ENCODE results near the gene AAGAB. TPM values are rescaled to one million over a fixed set of nuclear protein-coding genes. Genes with fewer than 3 reads are reported as not detected.
A peak's percentile ranks its signal among the peaks of the same experiment; 100 is the strongest.
"Not testable (repeated sequence)": the region's sequence is repeated elsewhere in the genome, so short reads cannot be mapped to it uniquely, and the experiment has no call there.

Gene AAGAB
- total RNA-seq, 1 experiment from 2014 or later = 46.3 TPM

- peaks cover 25% of the 10 kb centered on the region for H3K79me2 ChIP-seq (ENCODE audit: low read length)
- H4K20me1 ChIP-seq (ENCODE audit: insufficient read depth, low read depth, low read length) = peaks cover 22% of the 10 kb centered on the region
- DNase-seq = no peak
- no peaks in the 10 kb centered on the region; the same call in 1 of the 2 replicates for H3K4me1 ChIP-seq (ENCODE audit: low read length)
- H3K27ac ChIP-seq (ENCODE audit: low read length) = no peak overlapping the region
- no peak overlapping the region for H3K4me2 ChIP-seq (ENCODE audit: low read depth, low read length, poor library complexity, severe bottlenecking)
- H3K36me3 ChIP-seq (ENCODE audit: insufficient read depth, low read length) = 0 out of 2 replicates have a peak, but pooled peaks cover 3% of the 10 kb centered on the region
- no peaks in the 10 kb centered on the region for H3K27me3 ChIP-seq (ENCODE audit: low read length)
- H3K4me3 ChIP-seq (ENCODE audit: low read length) = no peak overlapping the region
- no peak overlapping the region for H3K9ac ChIP-seq (ENCODE audit: low read length)
- no peaks in the 10 kb centered on the region for H3K9me2 ChIP-seq (replicated peaks; ENCODE audit: insufficient read depth, low read length)
- H3K9me3 ChIP-seq (ENCODE audit: low read length) = peaks cover 4% of the 10 kb centered on the region; the same call in 1 of the 2 replicates
- H2AFZ ChIP-seq (ENCODE audit: low read length) = no peak overlapping the region
These were observed 6.4 kb downstream of the AAGAB start for GRCh38 chr15:67248011-67248505.

GRCh38 chr15:67246606-67247005 is 7.9 kb downstream of the AAGAB start:
- H3K9me2 ChIP-seq (replicated peaks; ENCODE audit: insufficient read depth, low read length); H3K36me3 ChIP-seq (ENCODE audit: insufficient read depth, low read length); H3K27ac ChIP-seq (ENCODE audit: low read length); H3K27me3 ChIP-seq (ENCODE audit: low read length); H3K4me2 ChIP-seq (ENCODE audit: low read depth, low read length, poor library complexity, severe bottlenecking); H2AFZ ChIP-seq (ENCODE audit: low read length); H3K9me3 ChIP-seq (ENCODE audit: low read length); H3K4me3 ChIP-seq (ENCODE audit: low read length); DNase-seq; H3K9ac ChIP-seq (ENCODE audit: low read length): not testable (repeated sequence)
- H4K20me1 ChIP-seq (ENCODE audit: insufficient read depth, low read depth, low read length) = peaks cover 28% of the 10 kb centered on the region
- peaks cover 12% of the 10 kb centered on the region; the same call in 1 of the 2 replicates for H3K79me2 ChIP-seq (ENCODE audit: low read length)
- peaks cover 12% of the 10 kb centered on the region for H3K4me1 ChIP-seq (ENCODE audit: low read length)

GRCh38 chr15:67244971-67245478 is 9.4 kb downstream of the AAGAB start:
- Histone ChIP-seq H3K9ac (ENCODE audit: low read length) (no peak overlapping the region), H3K9me3 (ENCODE audit: low read length) (peaks cover 4% of the 10 kb centered on the region; the same call in 1 of the 2 replicates), H3K27me3 (ENCODE audit: low read length) (no peaks in the 10 kb centered on the region), H3K4me2 (ENCODE audit: low read depth, low read length, poor library complexity, severe bottlenecking) (no peak overlapping the region), H3K79me2 (ENCODE audit: low read length) (peaks cover 8% of the 10 kb centered on the region; the same call in 1 of the 2 replicates), H4K20me1 (ENCODE audit: insufficient read depth, low read depth, low read length) (peaks cover 43% of the 10 kb centered on the region), H3K36me3 (ENCODE audit: insufficient read depth, low read length) (0 out of 2 replicates have a peak, but pooled peaks cover 3% of the 10 kb centered on the region), H3K4me3 (ENCODE audit: low read length) (no peak overlapping the region), H3K27ac (ENCODE audit: low read length) (no peak overlapping the region), H2AFZ (ENCODE audit: low read length) (no peak overlapping the region), H3K9me2 (replicated peaks; ENCODE audit: insufficient read depth, low read length) (no peaks in the 10 kb centered on the region), H3K4me1 (ENCODE audit: low read length) (peaks cover 28% of the 10 kb centered on the region)
- DNase-seq = no peak

GRCh38 chr15:67242708-67243111 is 11.8 kb downstream of the AAGAB start:
- H3K79me2 ChIP-seq (ENCODE audit: low read length) = peaks cover 11% of the 10 kb centered on the region; the same call in 1 of the 2 replicates
- no peaks in the 10 kb centered on the region for H3K27me3 ChIP-seq (ENCODE audit: low read length)
- no peak overlapping the region for H2AFZ ChIP-seq (ENCODE audit: low read length)
- DNase-seq = no peak
- no peak overlapping the region for H3K4me3 ChIP-seq (ENCODE audit: low read length)
- H3K4me2 ChIP-seq (ENCODE audit: low read depth, low read length, poor library complexity, severe bottlenecking) = no peak overlapping the region
- no peaks in the 10 kb centered on the region for H3K36me3 ChIP-seq (ENCODE audit: insufficient read depth, low read length)
- peaks cover 4% of the 10 kb centered on the region; the same call in 1 of the 2 replicates for H3K9me3 ChIP-seq (ENCODE audit: low read length)
- no peak overlapping the region for H3K9ac ChIP-seq (ENCODE audit: low read length)
- H3K27ac ChIP-seq (ENCODE audit: low read length) = no peak overlapping the region
- H4K20me1 ChIP-seq (ENCODE audit: insufficient read depth, low read depth, low read length) = peaks cover 55% of the 10 kb centered on the region
- no peaks in the 10 kb centered on the region for H3K9me2 ChIP-seq (replicated peaks; ENCODE audit: insufficient read depth, low read length)
- H3K4me1 ChIP-seq (ENCODE audit: low read length) = peaks cover 36% of the 10 kb centered on the region

- Histone ChIP-seq H3K4me1 (ENCODE audit: low read length) (peaks cover 36% of the 10 kb centered on the region), H3K27ac (ENCODE audit: low read length) (no peak overlapping the region), H3K4me2 (ENCODE audit: low read depth, low read length, poor library complexity, severe bottlenecking) (peak overlapping the region; percentile 66)
These were observed 13.2 kb downstream of the AAGAB start for GRCh38 chr15:67241132-67241855.

GRCh38 chr15:67240235-67241131 is 14.0 kb downstream of the AAGAB start:
- Histone ChIP-seq H3K4me1 (ENCODE audit: low read length) (peaks cover 36% of the 10 kb centered on the region), H2AFZ (ENCODE audit: low read length) (no peak overlapping the region), H3K27me3 (ENCODE audit: low read length) (no peaks in the 10 kb centered on the region), H3K79me2 (ENCODE audit: low read length) (peaks cover 14% of the 10 kb centered on the region; the same call in 1 of the 2 replicates), H3K4me3 (ENCODE audit: low read length) (no peak overlapping the region), H3K9ac (ENCODE audit: low read length) (no peak overlapping the region), H3K27ac (ENCODE audit: low read length) (no peak overlapping the region), H3K9me3 (ENCODE audit: low read length) (no peaks in the 10 kb centered on the region), H3K36me3 (ENCODE audit: insufficient read depth, low read length) (no peaks in the 10 kb centered on the region), H4K20me1 (ENCODE audit: insufficient read depth, low read depth, low read length) (peaks cover 71% of the 10 kb centered on the region), H3K9me2 (replicated peaks; ENCODE audit: insufficient read depth, low read length) (no peaks in the 10 kb centered on the region), H3K4me2 (ENCODE audit: low read depth, low read length, poor library complexity, severe bottlenecking) (peak overlapping the region; percentile 66)
- peak; percentile 54 for DNase-seq

More at GRCh38 chr15:67241132-67241855, 13.2 kb downstream of the AAGAB start:
- no peaks in the 10 kb centered on the region for H3K9me3 ChIP-seq (ENCODE audit: low read length)
- H2AFZ ChIP-seq (ENCODE audit: low read length) = no peak overlapping the region
- peak; percentile 67 for DNase-seq
- no peaks in the 10 kb centered on the region for H3K27me3 ChIP-seq (ENCODE audit: low read length)
- H4K20me1 ChIP-seq (ENCODE audit: insufficient read depth, low read depth, low read length) = peaks cover 69% of the 10 kb centered on the region
- H3K79me2 ChIP-seq (ENCODE audit: low read length) = peaks cover 14% of the 10 kb centered on the region; the same call in 1 of the 2 replicates
- H3K9ac ChIP-seq (ENCODE audit: low read length) = no peak overlapping the region
- peak overlapping the region; percentile 33 for H3K4me3 ChIP-seq (ENCODE audit: low read length)
- no peaks in the 10 kb centered on the region for H3K36me3 ChIP-seq (ENCODE audit: insufficient read depth, low read length)
- no peaks in the 10 kb centered on the region for H3K9me2 ChIP-seq (replicated peaks; ENCODE audit: insufficient read depth, low read length)

- no peak for DNase-seq
- Histone ChIP-seq H3K9me2 (replicated peaks; ENCODE audit: insufficient read depth, low read length) (no peaks in the 10 kb centered on the region), H3K79me2 (ENCODE audit: low read length) (peaks cover 2% of the 10 kb centered on the region; the same call in 1 of the 2 replicates), H4K20me1 (ENCODE audit: insufficient read depth, low read depth, low read length) (peaks cover 23% of the 10 kb centered on the region), H3K27me3 (ENCODE audit: low read length) (no peaks in the 10 kb centered on the region), H3K36me3 (ENCODE audit: insufficient read depth, low read length) (peaks cover 4% of the 10 kb centered on the region; the same call in 1 of the 2 replicates), H2AFZ (ENCODE audit: low read length) (no peak overlapping the region), H3K9ac (ENCODE audit: low read length) (no peak overlapping the region), H3K4me3 (ENCODE audit: low read length) (no peak overlapping the region), H3K9me3 (ENCODE audit: low read length) (no peaks in the 10 kb centered on the region), H3K27ac (ENCODE audit: low read length) (no peak overlapping the region), H3K4me2 (ENCODE audit: low read depth, low read length, poor library complexity, severe bottlenecking) (no peak overlapping the region), H3K4me1 (ENCODE audit: low read length) (no peaks in the 10 kb centered on the region)
These were observed 21.9 kb downstream of the AAGAB start for GRCh38 chr15:67232591-67232990.
